Peyer's patch (tissue), 4 donors: ENCODE results near the gene GNB1L.

Experiments
- POLR2A ChIP-seq, 2 donors: fragments of 450-650 bp; IDR thresholded peaks; one replicate each; pipeline ENCODE4 v1.5.1; 2017; ENCODE audit warnings: antibody characterized with exemption in 2 of 2, mild to moderate bottlenecking in 2 of 2, moderate library complexity in 2 of 2
- TF ChIP-seq, protein P1 (sequence below), 6 experiments: fragments of 450-650 bp in 4 of 6; fragments of 200-600 bp in 2 of 6; sonication (generic) in 1 of 6; IDR thresholded peaks; one replicate each; pipeline ENCODE4 v1.5.1; 2017 to 2019; ENCODE audit warnings: antibody characterized with exemption in 6 of 6, mild to moderate bottlenecking in 3 of 6, moderate library complexity in 1 of 6

DNA sequence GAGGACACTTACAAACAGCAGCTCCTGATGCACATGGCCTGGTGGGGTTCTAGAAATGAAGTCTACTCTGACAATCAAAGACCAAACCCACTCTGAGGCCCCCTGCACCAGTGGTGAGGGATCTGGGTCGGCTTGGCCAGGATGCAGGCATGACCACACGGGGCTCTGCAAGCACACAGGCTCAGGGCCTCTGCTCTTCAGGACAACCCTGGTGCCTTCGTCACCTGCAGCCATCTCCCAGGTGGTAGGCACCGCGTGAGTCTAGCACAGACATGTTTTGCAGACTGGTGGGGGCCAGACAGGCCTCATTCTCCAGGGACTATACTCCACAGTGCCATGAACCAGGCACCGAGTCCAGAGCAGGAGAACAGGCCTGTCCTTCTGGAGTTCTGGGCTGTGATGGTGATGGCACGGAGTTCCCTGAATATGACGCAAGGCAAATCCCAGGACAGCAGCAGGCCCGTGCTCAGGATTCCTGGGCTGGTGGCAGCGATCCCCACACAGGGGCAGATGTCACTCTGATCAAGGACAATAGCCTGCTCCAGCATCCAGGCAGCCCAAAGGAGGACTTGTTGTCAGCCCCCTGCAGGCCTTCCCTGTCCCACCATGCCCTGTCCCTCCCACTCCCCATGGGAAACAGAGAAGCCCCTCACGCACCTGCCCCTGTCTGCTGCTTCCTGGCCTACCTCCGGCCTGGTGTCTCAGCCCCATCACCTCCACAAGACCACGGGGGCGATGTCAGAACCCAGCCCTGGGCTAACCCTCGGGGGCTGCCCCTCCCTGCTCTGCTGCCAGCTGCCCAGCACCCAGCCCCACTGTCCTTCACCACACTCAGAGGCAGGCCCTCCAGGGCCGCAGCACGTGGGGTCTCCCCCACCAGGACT lies 36.1 kb downstream of the GNB1L start:
- TF ChIP-seq, protein P1, sequence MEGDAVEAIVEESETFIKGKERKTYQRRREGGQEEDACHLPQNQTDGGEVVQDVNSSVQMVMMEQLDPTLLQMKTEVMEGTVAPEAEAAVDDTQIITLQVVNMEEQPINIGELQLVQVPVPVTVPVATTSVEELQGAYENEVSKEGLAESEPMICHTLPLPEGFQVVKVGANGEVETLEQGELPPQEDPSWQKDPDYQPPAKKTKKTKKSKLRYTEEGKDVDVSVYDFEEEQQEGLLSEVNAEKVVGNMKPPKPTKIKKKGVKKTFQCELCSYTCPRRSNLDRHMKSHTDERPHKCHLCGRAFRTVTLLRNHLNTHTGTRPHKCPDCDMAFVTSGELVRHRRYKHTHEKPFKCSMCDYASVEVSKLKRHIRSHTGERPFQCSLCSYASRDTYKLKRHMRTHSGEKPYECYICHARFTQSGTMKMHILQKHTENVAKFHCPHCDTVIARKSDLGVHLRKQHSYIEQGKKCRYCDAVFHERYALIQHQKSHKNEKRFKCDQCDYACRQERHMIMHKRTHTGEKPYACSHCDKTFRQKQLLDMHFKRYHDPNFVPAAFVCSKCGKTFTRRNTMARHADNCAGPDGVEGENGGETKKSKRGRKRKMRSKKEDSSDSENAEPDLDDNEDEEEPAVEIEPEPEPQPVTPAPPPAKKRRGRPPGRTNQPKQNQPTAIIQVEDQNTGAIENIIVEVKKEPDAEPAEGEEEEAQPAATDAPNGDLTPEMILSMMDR (IDR thresholded peaks at IDR 0.05), result no peak
- no peak for TF ChIP-seq POLR2A (IDR thresholded peaks at IDR 0.05)
